HEK293 (cell line): ENCODE results near the gene PITPNM3.

Experiments
- CTCF ChIA-PET: fragments of 350-600 bp; formaldehyde crosslinking; extraction: SDS; loops from one replicate; lab custom pipeline; 2021; ENCODE audit warnings: antibody characterized with exemption; lab: Yijun Ruan, JAX
- POLR2A ChIA-PET: fragments of 300-600 bp; formaldehyde crosslinking; extraction: SDS; loops from one replicate; lab custom pipeline; 2020; ENCODE audit warnings: antibody characterized with exemption, inconsistent platforms; lab: Yijun Ruan, JAX
- H3K27ac ChIP-seq: fragments of 200-500 bp; sonication (Bioruptor generic); 2 replicates; pipeline ENCODE4 v1.5.1; 2014; ENCODE audit warnings: low read depth, low read length, control low read depth, inconsistent platforms; ENCODE audit errors: extremely low read depth
- H3K36me3 ChIP-seq, 2 experiments: fragments of 200-500 bp in 1 of 2; sonication (Bioruptor generic) in 1 of 2; 1 replicate in 1 of 2; 2 replicates in 1 of 2; pipeline ENCODE4 v1.5.1; 2014 to 2017; ENCODE audit warnings: inconsistent platforms in 2 of 2, low read length in 2 of 2; ENCODE audit not compliant: control insufficient read depth in 2 of 2, insufficient read depth in 1 of 2
- H3K4me1 ChIP-seq: fragments of 200-500 bp; sonication (Bioruptor generic); 2 replicates; pipeline ENCODE4 v1.5.1; 2014; ENCODE audit warnings: mild to moderate bottlenecking, low read length, inconsistent platforms; ENCODE audit not compliant: control insufficient read depth, insufficient read depth
- H3K4me3 ChIP-seq: 2 replicates; pipeline ENCODE4 v1.5.1; 2011; ENCODE audit warnings: low read depth, mild to moderate bottlenecking, control low read depth, low read length, moderate library complexity
- H3K9me3 ChIP-seq: fragments of 200-500 bp; sonication (Bioruptor generic); 2 replicates; pipeline ENCODE4 v1.5.1; 2014; ENCODE audit warnings: low read depth, low read length, inconsistent platforms; ENCODE audit not compliant: control insufficient read depth, insufficient read depth
- CTCF ChIP-seq: fragments of 450-650 bp; formaldehyde crosslinking; IDR thresholded peaks from 2 replicates; pipeline ENCODE4 v1.5.1; 2016; ENCODE audit warnings: missing biosample characterization, missing genetic modification characterization
- GLIS2 ChIP-seq: fragments of 450-650 bp; formaldehyde crosslinking; IDR thresholded peaks from 2 replicates; pipeline ENCODE4 v1.5.1; 2016; ENCODE audit warnings: missing biosample characterization, missing genetic modification characterization
- RBAK ChIP-seq: fragments of 450-650 bp; formaldehyde crosslinking; IDR thresholded peaks from 2 replicates; pipeline ENCODE4 v1.5.1; 2016; ENCODE audit warnings: missing biosample characterization, missing genetic modification characterization
- SP2 ChIP-seq: fragments of 450-650 bp; formaldehyde crosslinking; IDR thresholded peaks from 2 replicates; pipeline ENCODE4 v1.5.1; 2016; ENCODE audit warnings: missing biosample characterization, missing genetic modification characterization
- TCF7L2 ChIP-seq: IDR thresholded peaks from 2 replicates; pipeline ENCODE4 v1.6.1; 2011; ENCODE audit warnings: low read depth, mild to moderate bottlenecking, inconsistent platforms, low read length, moderate library complexity, borderline replicate concordance
- ZBTB20 ChIP-seq: fragments of 450-650 bp; formaldehyde crosslinking; IDR thresholded peaks from 2 replicates; pipeline ENCODE4 v1.5.1; 2016; ENCODE audit warnings: missing biosample characterization, missing genetic modification characterization
- ZFHX2 ChIP-seq: fragments of 450-650 bp; formaldehyde crosslinking; conservative IDR thresholded peaks from 2 replicates; pipeline ENCODE4 v1.5.1; 2016; ENCODE audit warnings: missing biosample characterization, missing genetic modification characterization
- ZNF121 ChIP-seq: fragments of 450-650 bp; formaldehyde crosslinking; IDR thresholded peaks from 2 replicates; pipeline ENCODE4 v1.5.1; 2016; ENCODE audit warnings: missing biosample characterization, missing genetic modification characterization
- ZNF169 ChIP-seq: fragments of 450-650 bp; formaldehyde crosslinking; IDR thresholded peaks from 2 replicates; pipeline ENCODE4 v1.5.1; 2016; ENCODE audit warnings: missing biosample characterization, missing genetic modification characterization
- ZNF292 ChIP-seq: fragments of 450-650 bp; formaldehyde crosslinking; IDR thresholded peaks from 2 replicates; pipeline ENCODE4 v1.5.1; 2016; ENCODE audit warnings: low read depth, missing biosample characterization, missing genetic modification characterization, borderline replicate concordance
- ZNF335 ChIP-seq: fragments of 450-650 bp; formaldehyde crosslinking; conservative IDR thresholded peaks from 2 replicates; pipeline ENCODE4 v1.5.1; 2016; ENCODE audit warnings: missing biosample characterization, missing genetic modification characterization
- ZNF433 ChIP-seq: fragments of 450-650 bp; formaldehyde crosslinking; IDR thresholded peaks from 2 replicates; pipeline ENCODE4 v1.5.1; 2016; ENCODE audit warnings: missing biosample characterization, missing genetic modification characterization, low read depth
- ZNF747 ChIP-seq: fragments of 450-650 bp; formaldehyde crosslinking; IDR thresholded peaks from 2 replicates; pipeline ENCODE4 v1.5.1; 2016; ENCODE audit warnings: missing biosample characterization, missing genetic modification characterization
- ZSCAN4 ChIP-seq: fragments of 450-650 bp; formaldehyde crosslinking; IDR thresholded peaks from 2 replicates; pipeline ENCODE4 v1.5.1; 2017; ENCODE audit warnings: missing biosample characterization, missing genetic modification characterization
- TF ChIP-seq, protein P1 (sequence below): fragments of 450-650 bp; formaldehyde crosslinking; IDR thresholded peaks from 2 replicates; pipeline ENCODE4 v1.5.1; 2016; ENCODE audit warnings: missing biosample characterization, missing genetic modification characterization
- TF ChIP-seq, protein P2 (sequence below): fragments of 450-650 bp; formaldehyde crosslinking; IDR thresholded peaks from 2 replicates; pipeline ENCODE4 v1.5.1; 2016; ENCODE audit warnings: missing biosample characterization, missing genetic modification characterization

Gene PITPNM3

DNA sequence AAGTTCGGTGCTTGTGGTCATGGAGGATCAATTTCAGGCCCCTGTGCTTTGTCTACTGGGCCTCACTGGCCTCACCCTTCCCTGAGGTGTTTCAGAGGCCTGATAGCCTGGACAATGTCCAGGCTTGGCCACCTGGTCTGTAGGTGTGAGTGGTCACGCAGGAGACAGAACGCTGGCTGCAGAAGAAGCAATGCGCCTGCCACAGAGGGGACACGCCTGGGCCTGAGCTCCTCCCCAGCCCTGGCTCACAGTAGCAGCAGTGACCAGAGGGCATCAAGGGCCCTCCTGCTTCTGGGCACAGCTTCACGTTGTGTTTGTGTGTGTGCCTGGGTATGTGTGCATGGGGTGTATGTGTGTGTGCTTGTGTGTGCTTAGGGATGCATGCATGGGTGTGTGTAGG, 1.9 kb upstream of the PITPNM3 start:
- H3K36me3 ChIP-seq: no peaks in the 10 kb centered on the region
- H3K27ac ChIP-seq: no peak overlapping the region
- no peaks in the 10 kb centered on the region for H3K9me3 ChIP-seq
- CTCF ChIA-PET: interaction anchor here (0.6 kb wide), 1 partner anchor 765 kb away, joined by 3 read pairs; no protein-coding TSS in a partner anchor
- TF ChIP-seq ZSCAN4 (tag by site-specific recombination): peak; percentile 73
- no peak for TF ChIP-seq SP2 (tag by site-specific recombination)
- no peaks in the 10 kb centered on the region for H3K4me1 ChIP-seq
- POLR2A ChIA-PET: interaction anchor here (0.7 kb wide), 1 partner anchor 313 kb away, joined by 3 read pairs; no protein-coding TSS in a partner anchor
- no peak overlapping the region for H3K4me3 ChIP-seq

GRCh38 chr17:6557040-6557438, 684 bp upstream of the PITPNM3 start:
- Histone ChIP-seq H3K4me3 (no peak overlapping the region), H3K27ac (no peak overlapping the region; the same call in 1 of the 2 replicates), H3K4me1 (no peaks in the 10 kb centered on the region), H3K9me3 (no peaks in the 10 kb centered on the region), H3K36me3 (no peaks in the 10 kb centered on the region)
- TF ChIP-seq ZNF292 (tag by site-specific recombination): no peak
- TF ChIP-seq GLIS2 (tag by site-specific recombination): 0 out of 2 replicates have a peak, but pooled peaks have one; percentile 9
- POLR2A ChIA-PET: no interaction called here
- CTCF ChIA-PET: no interaction called here

- ChIA-PET CTCF (no interaction called here), POLR2A (interaction anchor here (1.0 kb wide), 1 partner anchor 111 kb away, joined by 6 read pairs; the partner anchor contains the start of gene PIMREG)
- 0 out of 2 replicates have a peak, but pooled peaks have one; percentile 8 for TF ChIP-seq ZFHX2 (tag by site-specific recombination)
- TF ChIP-seq ZNF747 (tag by site-specific recombination): no peak
- peak; percentile 67; the same call in 1 of the 2 replicates for TF ChIP-seq ZBTB20
- no peak for TF ChIP-seq ZNF433 (tag by site-specific recombination)
- TF ChIP-seq CTCF (tag by site-specific recombination): no peak
- no peak for TF ChIP-seq RBAK (tag by site-specific recombination)
- no peak for TF ChIP-seq ZNF121 (tag by site-specific recombination)
- TF ChIP-seq ZNF335 (tag by site-specific recombination): peak; percentile 62
- TF ChIP-seq ZNF169: no peak
- TF ChIP-seq, protein P1, sequence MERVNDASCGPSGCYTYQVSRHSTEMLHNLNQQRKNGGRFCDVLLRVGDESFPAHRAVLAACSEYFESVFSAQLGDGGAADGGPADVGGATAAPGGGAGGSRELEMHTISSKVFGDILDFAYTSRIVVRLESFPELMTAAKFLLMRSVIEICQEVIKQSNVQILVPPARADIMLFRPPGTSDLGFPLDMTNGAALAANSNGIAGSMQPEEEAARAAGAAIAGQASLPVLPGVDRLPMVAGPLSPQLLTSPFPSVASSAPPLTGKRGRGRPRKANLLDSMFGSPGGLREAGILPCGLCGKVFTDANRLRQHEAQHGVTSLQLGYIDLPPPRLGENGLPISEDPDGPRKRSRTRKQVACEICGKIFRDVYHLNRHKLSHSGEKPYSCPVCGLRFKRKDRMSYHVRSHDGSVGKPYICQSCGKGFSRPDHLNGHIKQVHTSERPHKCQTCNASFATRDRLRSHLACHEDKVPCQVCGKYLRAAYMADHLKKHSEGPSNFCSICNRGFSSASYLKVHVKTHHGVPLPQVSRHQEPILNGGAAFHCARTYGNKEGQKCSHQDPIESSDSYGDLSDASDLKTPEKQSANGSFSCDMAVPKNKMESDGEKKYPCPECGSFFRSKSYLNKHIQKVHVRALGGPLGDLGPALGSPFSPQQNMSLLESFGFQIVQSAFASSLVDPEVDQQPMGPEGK: peak; percentile 73
- TF ChIP-seq, protein P2, sequence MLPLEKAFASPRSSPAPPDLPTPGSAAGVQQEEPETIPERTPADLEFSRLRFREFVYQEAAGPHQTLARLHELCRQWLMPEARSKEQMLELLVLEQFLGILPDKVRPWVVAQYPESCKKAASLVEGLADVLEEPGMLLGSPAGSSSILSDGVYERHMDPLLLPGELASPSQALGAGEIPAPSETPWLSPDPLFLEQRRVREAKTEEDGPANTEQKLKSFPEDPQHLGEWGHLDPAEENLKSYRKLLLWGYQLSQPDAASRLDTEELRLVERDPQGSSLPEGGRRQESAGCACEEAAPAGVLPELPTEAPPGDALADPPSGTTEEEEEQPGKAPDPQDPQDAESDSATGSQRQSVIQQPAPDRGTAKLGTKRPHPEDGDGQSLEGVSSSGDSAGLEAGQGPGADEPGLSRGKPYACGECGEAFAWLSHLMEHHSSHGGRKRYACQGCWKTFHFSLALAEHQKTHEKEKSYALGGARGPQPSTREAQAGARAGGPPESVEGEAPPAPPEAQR (tag by site-specific recombination): no peak
- no peak for TF ChIP-seq TCF7L2
- peak overlapping the region; percentile 44 for H3K4me3 ChIP-seq
- H3K27ac ChIP-seq: no peak overlapping the region
- no peaks in the 10 kb centered on the region for H3K36me3 ChIP-seq
- no peaks in the 10 kb centered on the region for H3K9me3 ChIP-seq
- H3K4me1 ChIP-seq: no peaks in the 10 kb centered on the region
These were observed 829 bp downstream of the PITPNM3 start for GRCh38 chr17:6555331-6556120.
